GM21447 (cell line): Measurements from ENCODE around the gene VSTM2B.

Source experiments
- ATAC-seq: cut with Tn5 transposase; IDR thresholded peaks from one replicate; pipeline ENCODE4 v1.9.1; 2021; ENCODE audit not compliant: unreplicated experiment

The VSTM2B gene

GRCh38 chr19:29529646-29530539 lies 4.1 kb downstream of the VSTM2B start:
- ATAC-seq: no peak

GRCh38 chr19:29530540-29531457 lies 5.0 kb downstream of the VSTM2B start:
- ATAC-seq: no peak

- ATAC-seq: no peak
Measured at GRCh38 chr19:29531458-29532025, 5.7 kb downstream of the VSTM2B start.

GRCh38 chr19:29532097-29532496 lies 6.3 kb downstream of the VSTM2B start:
- no peak for ATAC-seq

- ATAC-seq: no peak
Measured at GRCh38 chr19:29532956-29533355, 7.2 kb downstream of the VSTM2B start.

GRCh38 chr19:29533578-29534544 lies 8.1 kb downstream of the VSTM2B start:
- ATAC-seq: no peak

- no peak for ATAC-seq
Measured at GRCh38 chr19:29535214-29535831, 9.5 kb downstream of the VSTM2B start.

- ATAC-seq: no peak
Measured at GRCh38 chr19:29535984-29536508, 10.3 kb downstream of the VSTM2B start.

GRCh38 chr19:29537181-29537580 lies 11.4 kb downstream of the VSTM2B start:
- ATAC-seq: no peak

- ATAC-seq: no peak
Measured at GRCh38 chr19:29537601-29538000, 11.8 kb downstream of the VSTM2B start.

GRCh38 chr19:29538146-29538545 lies 12.4 kb downstream of the VSTM2B start:
- ATAC-seq: no peak

GRCh38 chr19:29538651-29539050 lies 12.9 kb downstream of the VSTM2B start:
- no peak for ATAC-seq

- no peak for ATAC-seq
Measured at GRCh38 chr19:29539131-29539530, 13.3 kb downstream of the VSTM2B start.

- ATAC-seq: no peak
Measured at GRCh38 chr19:29539670-29540069, 13.9 kb downstream of the VSTM2B start.

GRCh38 chr19:29540114-29540513 lies 14.3 kb downstream of the VSTM2B start:
- no peak for ATAC-seq

GRCh38 chr19:29541473-29542253 lies 15.9 kb downstream of the VSTM2B start:
- ATAC-seq: no peak

GRCh38 chr19:29542327-29542726 lies 16.5 kb downstream of the VSTM2B start:
- ATAC-seq: no peak

- ATAC-seq: no peak
Measured at GRCh38 chr19:29542776-29543175, 17.0 kb downstream of the VSTM2B start.

- ATAC-seq: no peak
Measured at GRCh38 chr19:29543381-29543780, 17.6 kb downstream of the VSTM2B start.
